VCaP (cell line): ENCODE data around the gene NSF.

Source experiments
- H3K27ac ChIP-seq: fragments of 450-650 bp; 2 replicates; pipeline ENCODE4 v1.5.1; 2017
- TF ChIP-seq, protein P1 (sequence below): fragments of 450-650 bp; conservative IDR thresholded peaks from 2 replicates; pipeline ENCODE4 v1.5.1; 2017; ENCODE audit warnings: mild to moderate bottlenecking, moderate library complexity

NSF gene

DNA sequence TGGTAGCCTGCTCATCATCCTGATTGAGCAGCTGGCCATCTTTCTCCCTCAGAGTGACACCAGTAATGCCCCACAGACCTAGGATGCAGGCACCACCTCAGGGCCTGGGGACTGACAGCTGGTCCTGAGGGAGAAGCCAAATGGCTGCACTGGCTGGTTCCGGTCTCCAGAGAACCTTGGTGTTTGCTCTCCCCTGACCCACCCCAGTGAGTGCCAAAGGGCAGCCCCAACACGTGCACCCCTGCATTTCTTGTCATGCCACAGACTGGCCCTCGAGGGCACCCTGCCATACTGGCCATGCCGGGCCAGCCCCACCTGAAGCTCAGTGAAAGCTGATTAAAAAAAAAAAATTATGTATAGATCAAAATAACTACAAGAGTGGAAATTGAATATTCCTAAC lies 127.5 kb downstream of the NSF start:
- TF ChIP-seq, protein P1, sequence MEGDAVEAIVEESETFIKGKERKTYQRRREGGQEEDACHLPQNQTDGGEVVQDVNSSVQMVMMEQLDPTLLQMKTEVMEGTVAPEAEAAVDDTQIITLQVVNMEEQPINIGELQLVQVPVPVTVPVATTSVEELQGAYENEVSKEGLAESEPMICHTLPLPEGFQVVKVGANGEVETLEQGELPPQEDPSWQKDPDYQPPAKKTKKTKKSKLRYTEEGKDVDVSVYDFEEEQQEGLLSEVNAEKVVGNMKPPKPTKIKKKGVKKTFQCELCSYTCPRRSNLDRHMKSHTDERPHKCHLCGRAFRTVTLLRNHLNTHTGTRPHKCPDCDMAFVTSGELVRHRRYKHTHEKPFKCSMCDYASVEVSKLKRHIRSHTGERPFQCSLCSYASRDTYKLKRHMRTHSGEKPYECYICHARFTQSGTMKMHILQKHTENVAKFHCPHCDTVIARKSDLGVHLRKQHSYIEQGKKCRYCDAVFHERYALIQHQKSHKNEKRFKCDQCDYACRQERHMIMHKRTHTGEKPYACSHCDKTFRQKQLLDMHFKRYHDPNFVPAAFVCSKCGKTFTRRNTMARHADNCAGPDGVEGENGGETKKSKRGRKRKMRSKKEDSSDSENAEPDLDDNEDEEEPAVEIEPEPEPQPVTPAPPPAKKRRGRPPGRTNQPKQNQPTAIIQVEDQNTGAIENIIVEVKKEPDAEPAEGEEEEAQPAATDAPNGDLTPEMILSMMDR, result no peak
- H3K27ac ChIP-seq, result no peak overlapping the region

DNA sequence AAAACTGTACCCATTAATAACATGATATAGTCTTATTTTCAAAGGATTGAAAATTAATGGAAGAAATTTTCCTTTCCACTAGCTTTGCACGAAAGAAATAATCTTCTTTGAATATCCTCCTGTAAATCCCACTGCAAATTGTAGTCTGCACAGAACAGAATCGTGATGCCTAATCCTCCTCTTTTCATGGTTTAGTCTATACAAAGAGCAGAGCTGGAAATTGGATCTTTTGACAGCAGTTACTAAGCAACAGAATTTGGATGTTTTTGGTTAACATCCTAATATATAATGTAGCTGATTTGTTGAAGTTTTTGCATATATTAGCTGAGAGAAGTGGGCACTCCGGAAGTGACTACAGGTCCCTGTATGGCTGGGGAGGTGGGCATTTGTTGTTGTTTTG lies 129.4 kb downstream of the NSF start:
- TF ChIP-seq, protein P1, result no peak
- peak overlapping the region; percentile 33 for H3K27ac ChIP-seq

DNA sequence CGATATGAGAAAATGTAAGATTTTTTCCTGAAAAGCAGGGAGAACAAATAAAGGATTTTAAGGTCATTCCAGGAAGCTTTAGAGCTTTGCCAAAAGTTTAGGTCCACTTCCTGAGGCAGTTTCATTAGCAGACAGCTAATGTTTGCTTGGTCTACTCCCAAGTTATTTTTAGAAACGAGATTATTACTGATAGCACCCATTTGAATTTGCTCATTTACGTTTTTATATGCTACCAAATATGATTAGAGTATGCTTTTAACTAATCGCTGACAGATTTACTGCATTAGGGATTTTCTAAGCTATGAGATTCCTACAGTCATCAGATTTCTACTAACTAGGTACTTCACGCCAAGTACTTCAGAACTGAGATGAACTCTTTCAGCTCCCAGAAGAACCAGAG lies 129.9 kb downstream of the NSF start:
- peak overlapping the region; percentile 33 for H3K27ac ChIP-seq
- TF ChIP-seq, protein P1, result no peak

DNA sequence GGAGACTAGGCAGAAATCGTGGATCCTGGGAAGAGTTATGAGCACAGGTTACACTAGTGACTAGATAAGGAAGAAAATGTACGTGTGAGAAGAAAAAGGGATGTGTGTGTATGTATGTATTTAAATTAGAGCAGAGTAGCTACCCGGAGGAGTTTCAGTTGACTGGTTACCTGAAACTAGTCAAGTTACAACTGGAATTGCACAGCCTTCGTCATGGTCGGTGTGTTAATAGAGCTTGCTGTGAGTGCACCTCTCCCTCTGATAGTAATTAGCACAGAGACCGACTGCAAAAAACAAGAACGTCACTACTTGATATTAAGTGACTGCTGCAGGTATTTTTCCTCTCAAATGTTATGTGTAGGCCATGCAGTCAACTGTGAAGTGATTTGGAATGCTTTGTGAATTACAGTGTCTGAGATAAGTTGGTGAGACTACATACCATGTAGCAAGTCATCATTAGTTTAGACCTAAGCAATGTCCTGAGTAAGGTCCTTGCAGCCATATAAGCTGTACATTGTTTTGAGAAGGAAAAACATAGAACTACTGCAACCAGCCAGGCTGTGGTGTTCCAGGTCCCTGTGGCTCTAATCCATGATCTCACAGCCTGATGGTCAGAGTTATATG lies 132.3 kb downstream of the NSF start:
- no peak overlapping the region for H3K27ac ChIP-seq
- TF ChIP-seq, protein P1, result no peak

DNA sequence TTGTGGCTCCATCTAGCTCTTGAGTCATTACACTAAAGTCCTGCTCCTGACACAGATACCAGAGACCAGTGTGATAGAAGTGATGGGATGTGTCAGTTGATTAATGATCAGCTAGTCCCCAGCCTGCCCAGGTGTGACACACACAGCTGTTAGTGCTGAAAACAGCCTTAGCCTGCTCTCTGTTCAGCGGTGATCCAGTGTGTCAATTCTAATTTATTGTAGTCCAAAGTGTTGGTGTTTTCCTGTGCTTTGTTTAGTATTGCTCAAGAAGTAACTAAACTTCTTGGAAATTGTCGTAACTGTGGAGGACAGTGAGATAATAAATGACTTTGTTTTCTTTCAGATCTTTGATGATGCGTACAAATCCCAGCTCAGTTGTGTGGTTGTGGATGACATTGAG lies 135.7 kb downstream of the NSF start:
- H3K27ac ChIP-seq, result no peak overlapping the region

DNA sequence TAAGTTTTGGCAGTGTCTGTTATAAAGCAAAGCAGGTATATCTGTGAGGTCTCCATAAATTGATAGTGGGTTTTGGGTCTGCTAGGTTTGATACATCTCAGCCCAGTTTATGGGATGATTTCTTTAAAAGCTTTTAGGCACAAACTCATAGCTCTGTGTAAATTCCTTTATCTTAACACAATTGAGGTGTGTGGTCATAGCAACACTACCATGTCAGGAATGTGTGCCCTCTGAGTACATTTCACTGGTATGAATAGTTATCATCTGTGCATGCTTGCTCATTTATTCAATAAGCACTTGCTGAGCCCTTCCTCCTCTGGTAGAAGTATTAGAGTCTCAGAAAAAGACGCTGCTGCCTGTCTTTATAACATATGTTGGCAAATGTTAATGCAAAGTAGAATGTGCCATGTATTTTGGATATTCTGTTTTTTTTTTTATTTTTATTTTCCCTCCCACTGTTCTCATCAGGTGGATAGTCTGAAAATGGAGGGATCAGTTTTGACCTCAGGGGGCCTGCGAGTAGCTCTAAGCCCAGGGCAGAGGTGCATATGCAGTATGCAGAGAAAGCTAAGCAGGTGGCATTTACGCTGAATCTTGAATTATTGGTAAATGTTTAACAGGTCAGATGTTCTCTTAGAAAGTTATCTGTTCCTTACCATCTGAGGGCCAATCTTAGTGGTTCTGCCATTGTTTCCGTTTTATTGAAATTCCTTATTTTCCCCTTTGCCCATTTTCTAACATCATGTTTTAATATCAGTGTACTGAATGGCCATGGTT lies 137.3 kb downstream of the NSF start:
- H3K27ac ChIP-seq, result no peak overlapping the region
- TF ChIP-seq, protein P1, result no peak

More for the DNA sequence above, 135.7 kb downstream of the NSF start:
- TF ChIP-seq, protein P1, result no peak

DNA sequence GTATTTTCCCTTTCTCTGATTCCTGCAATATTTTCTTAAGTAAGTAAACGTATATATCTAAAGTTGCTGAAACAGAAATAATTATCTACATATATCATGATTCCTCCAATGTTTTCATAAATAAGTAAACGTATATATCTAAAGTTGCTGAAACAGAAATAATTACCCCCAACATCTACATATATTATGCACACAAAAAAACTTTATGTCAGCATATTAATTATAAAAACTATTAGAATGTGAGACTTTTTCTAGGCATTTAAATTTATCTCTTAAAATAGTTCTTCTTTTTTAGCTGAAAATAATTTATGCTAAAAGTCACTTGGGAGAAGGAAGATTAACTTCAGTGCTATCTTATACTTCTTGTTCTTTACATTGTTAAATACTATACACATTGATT lies 139.6 kb downstream of the NSF start:
- TF ChIP-seq, protein P1, result no peak
- H3K27ac ChIP-seq, result no peak overlapping the region
